ENCODE measurements around the gene PSMD3.
"Not testable (repeated sequence)": the region's sequence is repeated elsewhere in the genome, so short reads cannot be mapped to it uniquely, and the experiment has no call there.

Gene PSMD3

DNA sequence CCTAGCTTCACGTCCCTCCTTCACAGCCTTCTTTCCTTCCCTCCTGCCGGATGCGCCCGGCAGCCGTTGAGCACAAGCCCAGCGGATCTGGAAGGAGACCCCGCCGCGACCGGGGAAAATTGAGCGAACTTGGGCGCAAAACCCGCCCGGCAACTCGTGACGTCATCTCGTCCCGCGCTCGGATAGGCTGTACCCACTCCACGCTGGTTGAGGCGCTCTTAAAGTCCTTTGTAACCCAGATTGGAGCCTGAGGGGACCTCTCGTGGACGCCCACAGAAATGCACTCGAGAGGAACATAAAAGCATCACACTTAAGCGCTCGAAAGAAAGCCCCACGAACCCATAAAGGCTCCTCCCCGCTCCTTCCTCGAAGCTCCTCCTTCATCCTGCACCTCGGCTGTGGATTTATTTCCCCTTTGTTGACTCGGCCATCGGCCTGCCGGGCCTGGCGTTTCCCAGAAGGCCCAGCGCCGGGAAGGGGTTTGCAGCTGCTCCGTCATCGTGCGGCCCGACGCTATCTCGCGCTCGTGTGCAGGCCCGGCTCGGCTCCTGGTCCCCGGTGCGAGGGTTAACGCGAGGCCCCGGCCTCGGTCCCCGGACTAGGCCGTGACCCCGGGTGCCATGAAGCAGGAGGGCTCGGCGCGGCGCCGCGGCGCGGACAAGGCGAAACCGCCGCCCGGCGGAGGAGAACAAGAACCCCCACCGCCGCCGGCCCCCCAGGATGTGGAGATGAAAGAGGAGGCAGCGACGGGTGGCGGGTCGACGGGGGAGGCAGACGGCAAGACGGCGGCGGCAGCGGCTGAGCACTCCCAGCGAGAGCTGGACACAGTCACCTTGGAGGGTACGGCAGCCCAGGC lies at the start of gene PSMD3:
Gene PSMD3, plus strand, starts transcription at position 457 of the 856 bp plus-strand sequence. Its CDS starts 164 bp downstream, at position 621.
- peak; percentile 99 for DNase-seq

DNA sequence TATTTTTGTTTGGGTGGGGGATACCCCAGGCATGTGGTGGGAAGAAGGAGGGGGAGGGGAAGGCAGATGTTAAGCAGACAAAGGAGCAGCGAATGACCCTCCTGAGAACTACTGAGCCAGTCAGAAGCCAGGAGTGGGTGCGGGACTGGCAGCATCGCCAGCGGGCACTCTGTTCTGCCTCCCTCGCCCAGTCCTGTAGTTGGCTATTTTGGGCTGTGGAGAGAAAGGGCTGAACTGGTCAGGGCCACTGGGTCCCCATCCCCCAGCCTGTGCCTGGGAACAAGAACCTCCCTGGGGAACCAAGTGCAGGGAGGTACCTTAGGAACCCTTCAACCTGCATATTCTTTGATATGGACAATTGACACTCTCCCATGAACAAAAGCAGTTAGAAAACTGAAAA lies 46.7 kb upstream of the PSMD3 start:
- no peak for DNase-seq

DNA sequence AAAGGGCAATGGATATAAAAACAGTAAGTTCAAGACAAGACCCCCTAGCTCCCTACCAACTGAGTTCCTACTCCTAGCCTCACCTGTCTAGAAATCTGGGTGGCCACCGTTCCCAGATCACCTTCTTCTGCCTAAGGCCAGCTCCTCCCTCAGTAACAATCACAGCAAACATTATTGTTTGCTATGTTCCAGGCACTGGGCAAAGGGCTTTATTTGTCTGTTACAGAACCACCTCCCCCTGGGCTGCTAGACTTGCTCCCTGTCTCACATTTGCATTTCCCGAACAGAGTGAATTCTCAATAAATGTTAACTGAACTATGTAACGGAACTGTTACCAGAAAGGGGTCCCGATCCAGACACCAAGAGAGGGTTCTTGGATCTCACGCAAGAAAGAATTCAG lies 46.3 kb upstream of the PSMD3 start:
- no peak for DNase-seq

DNA sequence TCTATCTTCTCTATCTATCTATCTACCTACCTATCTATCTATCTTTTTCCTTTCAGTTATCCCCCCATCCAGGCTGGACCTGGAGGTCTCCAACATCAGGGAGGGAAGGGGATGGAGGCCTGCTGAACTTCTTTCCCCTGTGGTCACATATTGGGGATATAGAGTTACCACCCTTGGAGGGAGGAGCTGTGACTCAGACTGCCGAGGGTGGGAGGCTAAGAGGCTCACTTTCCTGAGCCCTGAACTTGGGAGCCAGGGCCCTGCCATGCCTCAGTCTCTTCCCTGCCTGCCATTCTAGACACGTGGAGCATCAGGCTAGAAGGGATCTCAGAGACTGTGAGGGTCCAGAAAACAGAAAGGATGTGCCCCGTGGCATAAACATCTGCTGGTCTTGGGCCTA lies 44.7 kb upstream of the PSMD3 start:
- no peak for DNase-seq

DNA sequence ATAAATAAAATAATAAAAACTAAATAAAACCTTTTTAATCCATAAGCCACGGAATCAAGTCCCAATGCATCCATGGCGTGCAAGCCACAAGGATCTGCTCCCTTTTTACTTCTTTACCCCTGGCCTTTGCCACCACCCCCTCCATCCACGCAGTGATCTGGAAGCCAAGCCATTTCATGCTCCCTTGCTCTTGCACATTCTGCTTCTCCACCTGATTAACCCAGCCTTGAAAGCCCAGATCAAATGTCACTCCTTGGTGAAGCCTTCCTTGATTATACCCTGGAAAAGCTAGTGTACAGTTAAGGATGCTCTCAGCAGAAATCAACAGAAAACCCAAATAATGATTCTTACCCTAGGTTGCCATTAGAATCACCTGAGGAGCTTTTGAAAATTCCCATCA lies 43.2 kb upstream of the PSMD3 start:
- no peak for DNase-seq

DNA sequence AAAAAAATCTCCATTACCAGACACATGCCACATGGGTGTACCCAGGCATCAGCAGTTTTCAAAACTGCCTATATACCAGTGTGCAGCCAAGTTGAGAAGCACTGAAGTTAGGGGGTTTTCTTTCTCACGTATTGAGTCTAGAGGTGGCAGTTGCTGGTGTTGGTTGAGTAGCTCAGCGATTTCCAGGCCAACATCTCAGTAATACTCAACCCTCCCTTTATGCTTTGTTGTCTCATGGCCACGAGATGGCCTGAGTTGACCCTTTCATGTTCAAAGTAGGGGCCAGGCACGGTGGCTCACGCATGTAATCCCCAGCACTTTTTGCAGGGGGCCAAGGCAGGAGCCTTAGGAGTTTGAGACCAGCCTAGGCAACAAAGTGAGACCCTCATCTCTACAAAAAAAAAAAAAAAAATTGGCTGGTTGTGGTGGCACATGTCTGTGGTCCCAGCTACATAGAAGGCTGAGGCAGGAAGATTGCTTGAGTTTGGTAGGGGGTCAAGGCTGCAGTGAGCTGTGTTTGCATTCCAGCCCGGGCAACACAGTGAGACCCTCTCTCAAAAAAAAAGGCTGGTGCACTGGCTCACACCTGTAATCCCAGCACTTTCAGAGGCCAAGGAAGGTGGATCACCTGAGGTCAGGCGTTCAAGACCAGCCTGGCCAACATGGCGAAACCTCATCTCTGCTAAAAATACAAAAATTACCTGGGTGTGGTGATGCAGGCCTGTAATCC lies 42.3 kb upstream of the PSMD3 start:
- no peak for DNase-seq

DNA sequence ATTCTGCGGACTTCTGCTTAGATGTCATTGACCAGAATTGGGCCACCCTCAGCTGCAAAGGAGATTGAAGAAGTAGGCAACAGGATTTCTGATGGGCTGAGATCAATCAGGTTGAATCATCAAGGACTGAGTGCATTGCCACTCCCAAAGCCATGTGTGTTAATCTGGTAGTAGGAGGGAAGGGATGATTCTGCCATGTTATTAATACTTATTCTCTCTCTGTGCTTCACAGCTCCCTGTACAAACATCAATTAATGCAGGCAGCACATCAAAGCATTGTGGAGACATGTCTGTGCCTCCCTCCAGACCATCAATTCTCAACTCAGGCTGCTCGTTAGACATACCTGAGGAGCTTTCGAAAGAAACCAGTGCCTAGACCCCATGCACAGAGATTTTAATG lies 41.5 kb upstream of the PSMD3 start:
- DNase-seq, result no peak

DNA sequence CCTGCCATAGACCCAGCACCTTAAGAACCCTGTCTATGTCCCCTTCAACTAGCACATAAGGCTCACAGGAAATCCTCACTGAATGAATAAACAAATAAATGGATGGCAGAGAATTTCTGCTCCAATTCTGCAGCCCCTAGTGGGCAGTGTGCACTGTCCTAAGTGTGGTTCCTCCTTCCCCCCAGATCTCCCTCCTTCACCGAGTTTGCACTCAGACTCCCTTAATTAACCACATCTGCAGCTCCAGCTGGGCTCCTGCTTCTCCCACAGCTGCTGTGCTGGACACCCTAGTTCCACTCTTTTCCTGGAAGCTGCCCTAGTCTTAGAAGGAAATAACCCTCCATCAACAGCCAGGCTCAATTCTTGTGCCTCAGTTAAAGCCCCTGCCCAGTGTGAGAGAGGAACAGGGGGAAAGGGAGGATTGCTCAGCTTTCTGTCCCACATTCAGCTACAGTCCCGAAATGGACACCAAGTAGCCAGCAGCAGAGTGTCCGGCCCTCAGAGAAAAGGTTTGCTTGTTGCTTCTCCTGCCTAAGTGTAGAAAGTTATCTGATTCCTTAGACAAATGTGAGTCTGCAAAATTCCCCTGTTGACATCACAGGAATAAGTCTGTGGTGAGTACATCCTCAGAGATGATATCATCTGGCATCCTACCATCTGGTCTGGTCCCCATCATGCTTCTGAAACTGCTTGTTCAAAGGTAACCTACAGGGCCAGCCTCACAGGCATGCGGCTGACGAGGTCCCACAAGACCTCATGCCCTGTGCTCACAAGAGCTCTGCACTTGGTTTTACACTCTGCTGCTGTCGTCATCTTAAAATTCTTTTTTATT lies 40.8 kb upstream of the PSMD3 start:
- peak; percentile 74 for DNase-seq

DNA sequence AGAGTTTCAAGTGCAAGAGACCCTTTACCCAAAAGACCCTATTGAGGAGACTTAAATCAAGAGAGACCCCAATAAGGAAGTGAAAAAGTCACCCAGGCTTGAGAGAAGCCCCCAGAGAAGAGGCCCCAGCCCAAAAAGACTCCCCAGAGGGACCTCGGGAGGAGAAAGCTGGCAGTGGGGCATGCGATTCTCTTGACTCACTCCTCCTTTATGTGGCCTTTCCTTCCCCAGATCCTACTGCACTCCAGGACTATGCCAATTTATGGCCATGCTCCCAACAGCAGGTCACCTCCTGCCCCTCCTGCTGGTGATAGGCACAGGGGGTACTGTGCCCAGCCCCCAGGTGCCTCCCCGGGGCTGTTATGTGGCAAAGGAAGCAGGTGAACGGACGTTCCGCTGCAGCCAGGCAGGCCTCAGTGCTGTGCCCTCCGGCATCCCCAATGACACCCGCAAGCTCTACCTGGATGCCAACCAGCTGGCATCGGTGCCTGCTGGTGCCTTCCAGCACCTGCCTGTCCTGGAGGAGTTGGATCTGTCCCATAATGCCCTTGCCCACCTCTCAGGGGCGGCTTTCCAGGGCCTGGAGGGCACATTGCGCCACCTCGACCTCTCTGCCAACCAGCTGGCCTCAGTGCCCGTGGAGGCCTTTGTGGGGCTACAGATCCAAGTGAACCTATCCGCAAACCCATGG lies 36.8 kb upstream of the PSMD3 start:
- no peak for DNase-seq

DNA sequence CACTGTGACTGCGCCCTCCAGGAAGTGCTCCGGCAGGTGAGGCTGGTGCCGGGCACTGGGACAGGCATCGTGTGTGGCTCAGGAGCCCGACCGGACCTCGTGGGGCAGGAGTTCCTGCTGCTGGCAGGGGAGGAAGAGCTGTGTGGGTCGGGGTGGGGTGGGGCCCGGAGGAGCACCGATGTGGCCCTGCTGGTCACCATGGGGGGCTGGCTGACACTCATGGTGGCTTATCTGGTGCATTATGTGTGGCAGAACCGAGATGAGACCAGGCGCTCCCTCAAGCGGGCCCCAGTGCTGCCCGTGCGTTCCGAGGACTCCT lies 36.3 kb upstream of the PSMD3 start:
- DNase-seq, result no peak

DNA sequence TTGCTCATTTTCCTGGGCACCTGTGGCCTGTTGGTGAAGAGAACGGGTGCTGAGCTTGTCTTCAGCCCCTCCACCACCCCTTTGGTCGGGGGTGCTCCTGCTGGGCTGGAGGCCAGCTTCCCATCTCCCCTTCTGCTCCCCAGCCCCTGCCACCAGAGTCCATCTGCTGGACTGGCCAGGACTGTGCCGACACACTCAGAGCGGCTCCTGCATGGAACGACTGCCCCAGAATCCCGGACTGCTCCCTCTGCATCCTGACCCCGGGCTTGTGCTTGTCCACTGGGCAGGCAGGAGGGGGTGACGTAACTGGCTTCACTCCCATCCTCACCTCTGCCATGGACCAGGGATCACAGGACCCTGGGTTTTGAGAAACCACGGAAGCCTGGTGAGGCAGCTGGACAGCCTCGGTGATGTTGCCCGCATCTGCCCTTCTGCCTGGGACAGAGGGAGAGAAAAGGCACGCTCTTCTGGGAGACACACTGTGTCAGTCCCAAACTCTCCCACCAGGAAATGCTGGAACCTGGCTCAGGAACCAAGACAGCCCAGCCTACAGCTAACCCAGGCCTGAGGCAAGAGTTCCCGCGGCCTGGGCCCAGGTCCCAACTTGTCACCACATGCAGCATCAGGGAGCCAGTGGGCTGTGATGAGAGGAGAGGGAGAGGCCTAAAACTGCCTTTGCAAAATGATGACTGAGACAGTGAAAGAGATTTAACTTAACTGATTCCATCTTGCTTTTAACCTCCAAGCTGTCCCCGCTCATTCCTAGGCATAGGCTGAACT lies 33.9 kb upstream of the PSMD3 start:
- no peak for DNase-seq

DNA sequence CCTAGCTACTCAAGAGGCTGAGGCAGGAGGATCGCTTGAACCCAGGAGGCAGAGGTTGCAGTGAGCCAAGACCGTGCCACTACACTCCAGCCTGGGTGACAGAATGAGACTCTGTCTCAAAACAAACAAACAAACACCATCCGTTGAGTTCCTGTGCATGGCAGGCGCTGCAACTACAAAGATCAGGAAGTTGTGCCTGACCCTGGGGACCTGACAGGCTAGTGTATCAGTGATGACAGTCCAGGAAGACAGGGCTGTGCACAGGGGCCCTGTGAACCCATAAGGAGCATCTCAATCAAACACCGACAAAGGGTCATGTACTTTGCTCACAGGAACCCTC lies 32.1 kb upstream of the PSMD3 start:
- not testable (repeated sequence) for DNase-seq

DNA sequence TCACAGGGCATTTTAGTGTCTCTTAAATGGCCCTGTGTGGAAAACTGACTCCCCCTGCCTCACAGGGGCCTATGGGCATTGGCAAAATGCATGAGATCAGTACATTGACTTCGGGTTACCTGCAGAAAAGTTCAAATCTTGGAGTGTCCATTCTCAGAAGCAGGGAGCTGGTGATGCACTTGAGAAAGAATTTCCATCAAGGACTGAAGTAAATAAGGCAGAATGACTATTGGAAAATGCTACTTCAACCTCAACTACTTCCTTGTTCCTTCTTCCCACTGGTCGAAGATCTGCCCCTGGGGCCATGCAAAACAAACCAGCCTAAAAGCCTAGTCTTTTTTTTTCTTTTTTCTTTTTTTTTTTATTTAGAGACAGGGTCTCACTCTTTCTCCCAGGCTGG lies 31.6 kb upstream of the PSMD3 start:
- DNase-seq, result no peak

DNA sequence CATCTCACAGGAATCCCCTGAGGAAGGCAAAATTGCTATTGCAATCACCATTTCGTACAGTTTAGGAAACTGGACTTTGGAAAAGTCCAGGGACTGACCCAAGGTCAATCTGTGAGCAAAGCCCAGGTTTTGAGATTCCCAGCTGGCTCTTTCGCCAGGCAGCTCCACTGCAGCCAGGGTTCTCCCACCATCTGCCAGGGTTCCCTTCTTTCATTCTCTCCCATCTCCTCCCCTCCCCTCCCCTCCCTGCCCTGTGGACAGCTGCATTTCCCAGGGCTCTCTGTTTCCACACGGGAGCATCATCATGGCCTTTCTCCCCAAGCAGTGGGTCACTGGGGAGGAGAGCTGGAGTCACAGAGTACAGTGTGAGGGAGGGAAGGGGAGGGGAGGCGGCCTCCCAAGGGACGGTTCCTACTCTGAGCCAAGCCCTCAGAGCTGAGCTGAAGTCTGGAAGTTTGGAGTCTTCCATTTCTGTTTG lies 29.7 kb upstream of the PSMD3 start:
- DNase-seq, result no peak

DNA sequence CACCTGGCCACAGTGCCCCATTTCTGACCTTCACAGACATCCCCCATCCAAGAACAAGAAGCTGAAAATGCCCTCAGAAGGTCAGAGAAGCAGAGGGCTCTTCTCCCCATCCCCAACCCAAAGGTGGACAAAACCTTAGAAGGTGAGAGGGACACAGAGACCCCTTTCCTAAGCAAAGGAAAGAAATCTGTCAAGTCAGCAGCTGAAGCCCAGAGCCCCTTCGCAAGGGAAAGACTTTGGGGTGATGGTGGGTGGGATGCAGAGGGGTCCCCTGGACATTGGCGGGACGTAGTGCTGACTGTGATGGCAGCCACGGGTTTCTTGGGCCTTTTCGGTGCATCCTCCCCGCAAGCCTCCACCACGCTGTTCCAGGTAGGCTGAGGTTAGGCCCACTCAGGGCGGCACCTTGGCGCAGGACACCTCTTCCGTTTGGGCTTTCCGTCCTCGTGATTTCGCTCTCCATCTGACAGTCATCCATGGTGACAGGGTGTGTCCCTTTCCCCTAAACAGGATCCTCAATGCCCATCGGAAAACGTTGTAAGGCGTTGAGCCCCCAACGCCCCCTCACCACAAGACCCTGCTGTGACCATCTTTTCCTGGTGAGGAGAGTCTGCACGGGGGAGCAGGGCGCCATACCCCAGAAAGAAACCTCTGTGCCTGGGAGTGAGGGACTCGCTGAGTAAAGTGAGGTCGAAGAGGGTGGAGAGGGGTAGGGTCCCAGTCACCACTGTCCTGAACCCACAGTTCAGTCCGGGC lies 28.5 kb upstream of the PSMD3 start:
- no peak for DNase-seq

DNA sequence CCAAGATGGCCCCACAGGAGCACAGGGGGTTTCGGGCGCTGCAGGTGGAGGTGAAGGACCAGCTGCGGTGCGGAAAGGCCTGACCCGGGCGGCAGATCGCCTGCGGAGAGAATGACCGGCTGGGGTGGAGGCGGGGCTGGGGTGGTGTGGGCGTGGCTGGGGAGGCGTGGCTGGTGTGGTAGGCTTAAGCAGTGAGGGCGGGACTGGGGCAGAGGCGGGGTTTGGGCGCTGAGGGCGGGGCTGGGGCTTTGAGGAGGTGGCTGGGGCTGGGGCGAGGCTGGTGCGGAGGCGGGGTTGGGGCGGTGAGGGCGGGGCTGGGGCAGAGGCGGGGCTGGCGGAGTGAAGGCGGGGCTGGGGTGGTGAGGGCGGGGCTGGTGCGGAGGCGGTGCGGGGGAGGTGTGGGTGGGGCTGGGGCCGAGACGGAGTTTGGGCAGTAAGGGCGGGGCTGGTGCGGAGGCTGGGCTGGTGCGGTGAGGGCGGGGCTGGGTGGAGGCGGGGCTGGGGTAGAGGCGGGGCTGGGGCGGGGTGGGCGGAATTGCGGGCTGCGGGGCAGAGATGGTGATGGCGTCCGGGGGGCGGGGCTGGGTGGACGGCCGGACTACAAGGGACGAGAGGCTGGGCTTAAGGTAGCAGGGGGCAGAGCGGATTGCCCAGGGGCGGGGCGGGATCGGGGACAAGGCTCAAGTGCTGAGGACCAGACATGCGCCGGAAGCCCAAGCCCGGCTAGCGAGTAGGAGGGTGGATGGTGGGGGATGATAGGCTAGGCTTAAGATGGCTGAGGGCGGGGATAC lies 27.7 kb upstream of the PSMD3 start:
- DNase-seq, result peak; percentile 95

DNA sequence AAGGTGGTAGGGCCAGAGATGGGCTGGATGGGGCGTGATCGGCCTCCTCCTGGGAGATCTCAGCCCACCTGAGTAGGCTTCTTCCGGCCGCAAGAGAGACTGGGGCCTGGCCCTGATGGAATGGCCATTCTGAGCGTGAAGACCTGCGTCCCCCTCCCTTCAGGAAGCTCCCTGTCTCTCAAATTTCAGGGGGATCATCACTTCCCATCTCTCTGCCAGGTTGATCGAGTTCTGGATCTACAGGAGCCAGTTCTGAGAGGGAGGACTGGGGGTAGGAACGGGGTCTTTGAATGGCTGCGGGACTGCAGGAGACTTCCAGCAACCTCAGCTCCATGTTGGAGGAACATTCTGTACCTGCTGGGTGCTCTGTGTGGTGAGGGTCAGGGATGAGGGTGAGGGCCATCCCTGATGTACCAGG lies 27.1 kb upstream of the PSMD3 start:
- no peak for DNase-seq

DNA sequence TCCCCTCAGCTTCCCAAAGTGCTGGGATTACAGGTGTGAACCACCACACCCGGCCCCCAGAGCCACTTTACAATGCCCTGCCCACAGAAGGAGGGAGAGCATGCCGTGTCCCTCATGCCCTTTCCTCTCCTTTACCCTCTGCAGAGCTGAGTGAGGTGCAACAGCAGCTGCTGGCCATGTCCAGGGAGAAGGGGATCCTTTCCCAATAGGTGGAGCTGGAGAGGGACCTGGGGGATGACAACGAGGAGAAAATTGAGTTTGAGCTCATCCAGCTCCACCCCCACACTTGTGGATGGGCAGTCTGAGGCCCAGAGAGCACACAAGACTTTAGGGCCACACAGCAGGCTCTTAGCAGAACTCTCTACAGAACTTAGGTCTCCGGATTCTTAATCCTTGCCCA lies 25.7 kb upstream of the PSMD3 start:
- DNase-seq, result no peak

DNA sequence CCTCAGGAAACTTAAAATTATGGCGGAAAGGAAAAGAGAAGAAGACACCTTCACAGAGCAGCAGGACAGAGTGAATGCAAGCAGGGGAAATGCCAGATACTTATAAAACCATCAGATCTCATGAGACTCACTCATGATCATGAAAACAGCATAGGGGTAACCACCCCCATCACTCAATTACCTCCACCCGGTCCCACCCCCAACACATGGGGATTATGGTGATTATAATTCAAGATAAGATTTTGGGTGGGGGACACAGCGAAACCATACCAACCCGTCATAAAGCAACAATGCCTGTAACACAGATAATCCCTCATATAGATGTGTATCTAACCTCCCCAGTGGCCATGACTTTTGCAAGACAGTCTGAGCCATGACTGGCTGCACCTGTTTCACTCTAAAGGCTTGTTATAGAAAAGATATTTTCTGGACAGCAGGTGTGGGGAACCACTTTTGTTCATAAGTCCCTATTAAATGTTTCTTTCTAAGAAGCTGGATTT lies 24.8 kb upstream of the PSMD3 start:
- DNase-seq, result no peak

DNA sequence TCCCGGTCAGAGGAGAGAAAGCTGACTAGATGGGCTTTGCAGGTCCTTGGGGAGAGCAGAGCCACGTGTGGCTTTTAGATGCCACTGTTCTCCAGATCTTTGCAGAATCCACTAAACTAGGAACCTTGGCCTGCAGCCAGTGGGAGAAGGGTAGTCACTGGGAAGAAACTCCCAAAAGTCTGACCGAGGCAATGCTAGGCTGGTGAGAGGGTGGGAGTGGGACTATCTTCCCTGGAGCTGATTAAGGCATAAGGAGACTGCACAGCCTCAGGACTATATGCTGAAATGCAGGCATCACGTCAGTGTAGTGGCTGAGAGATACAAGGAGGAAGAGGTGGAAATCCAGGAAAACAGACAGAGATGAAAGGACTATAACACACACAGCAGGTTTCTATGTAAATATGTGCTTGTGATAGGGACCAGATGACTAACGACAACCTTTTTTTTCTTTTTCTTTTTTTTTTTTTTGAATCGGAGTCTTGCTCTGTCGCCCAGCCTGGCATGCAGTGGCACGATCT lies 20.0 kb upstream of the PSMD3 start:
- no peak for DNase-seq
